ENCODE results near the gene ALKBH3. TPM values are rescaled to one million over a fixed set of nuclear protein-coding genes. Genes with fewer than 3 reads are reported as not detected.
A peak's percentile ranks its signal among the peaks of the same experiment; 100 is the strongest.

The ALKBH3 gene
- total and polyA plus RNA-seq, 4 donors: 7.8 to 17.2 (median 13.8) TPM

- H3K4me3 ChIP-seq (ENCODE audit: low read depth in 1 of 3, low read length in 3 of 3): no peak overlapping the region
- peaks cover 0 to under 1% (median 0%) of the 10 kb centered on the region in 4 donors for H3K36me3 ChIP-seq (ENCODE audit: control insufficient read depth in 4 of 4, insufficient read depth in 3 of 4, low read depth in 1 of 4, low read length in 3 of 4)
- no peak overlapping the region for H3K9ac ChIP-seq (ENCODE audit: low read depth in 1 of 2, low read length in 2 of 2)
- no peak for DNase-seq (ENCODE audit: low spot score)
- 97% methylated on average over 2 of the region's 2 CpGs for WGBS
- H3K27me3 ChIP-seq (ENCODE audit: control insufficient read depth in 4 of 4, insufficient read depth in 4 of 4, low read length in 3 of 4): no peaks in the 10 kb centered on the region
- H3K4me1 ChIP-seq (ENCODE audit: control insufficient read depth in 4 of 4, insufficient read depth in 4 of 4, low read length in 3 of 4): peaks cover 0 to 7% (median 2%) of the 10 kb centered on the region in 4 donors
- H3K27ac ChIP-seq (ENCODE audit: low read depth in 1 of 2, low read length in 2 of 2): no peak overlapping the region
- TF ChIP-seq EGR1 (IDR thresholded peaks at IDR 0.05; ENCODE audit: low read depth in 2 of 2) (no peak), FOXA2 (IDR thresholded peaks at IDR 0.05) (no peak), SP1 (IDR thresholded peaks at IDR 0.05) (no peak), ZBTB33 (IDR thresholded peaks at IDR 0.05) (no peak), GABPA (IDR thresholded peaks at IDR 0.05 in 1 of 2, conservative IDR thresholded peaks at IDR 0.05 in 1 of 2) (no peak), JUND (IDR thresholded peaks at IDR 0.05) (no peak), RXRA (IDR thresholded peaks at IDR 0.05) (no peak), REST (IDR thresholded peaks at IDR 0.05) (no peak), FOXA1 (IDR thresholded peaks at IDR 0.05) (no peak)
- TF ChIP-seq, protein P1, sequence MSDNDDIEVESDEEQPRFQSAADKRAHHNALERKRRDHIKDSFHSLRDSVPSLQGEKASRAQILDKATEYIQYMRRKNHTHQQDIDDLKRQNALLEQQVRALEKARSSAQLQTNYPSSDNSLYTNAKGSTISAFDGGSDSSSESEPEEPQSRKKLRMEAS (IDR thresholded peaks at IDR 0.05): no peak
- no peaks in the 10 kb centered on the region for H3K9me3 ChIP-seq (ENCODE audit: control insufficient read depth in 4 of 4, low read length in 3 of 4)
Observed at GRCh38 chr11:43927070-43927469, 46.4 kb downstream of the ALKBH3 start.

- 79% methylated on average over 13 of the region's 13 CpGs for WGBS
- no peak overlapping the region for H3K9ac ChIP-seq (ENCODE audit: low read depth in 1 of 2, low read length in 2 of 2)
Observed at GRCh38 chr11:43927925-43928707, 47.5 kb downstream of the ALKBH3 start.

More at GRCh38 chr11:43927925-43928707, 47.5 kb downstream of the ALKBH3 start:
- H3K4me1 ChIP-seq (ENCODE audit: control insufficient read depth in 4 of 4, insufficient read depth in 4 of 4, low read length in 3 of 4): peaks cover 0 to 7% (median 2%) of the 10 kb centered on the region in 4 donors
- H3K9me3 ChIP-seq (ENCODE audit: control insufficient read depth in 4 of 4, low read length in 3 of 4): no peaks in the 10 kb centered on the region
- DNase-seq (ENCODE audit: low spot score): no peak
- H3K4me3 ChIP-seq (ENCODE audit: low read depth in 1 of 3, low read length in 3 of 3): no peak overlapping the region
- H3K27ac ChIP-seq (ENCODE audit: low read depth in 1 of 2, low read length in 2 of 2): peak overlapping the region in 1 of 2 donors; percentile 18
- no peak for TF ChIP-seq HNF4G (IDR thresholded peaks at IDR 0.05)
- TF ChIP-seq, protein P1 (IDR thresholded peaks at IDR 0.05): no peak
- no peak for TF ChIP-seq RXRA (IDR thresholded peaks at IDR 0.05)
- no peak for TF ChIP-seq ZBTB33 (IDR thresholded peaks at IDR 0.05)
- TF ChIP-seq FOXA1 (IDR thresholded peaks at IDR 0.05): no peak
- TF ChIP-seq GABPA (IDR thresholded peaks at IDR 0.05 in 1 of 2, conservative IDR thresholded peaks at IDR 0.05 in 1 of 2): no peak
- no peak for TF ChIP-seq TAF1 (conservative IDR thresholded peaks at IDR 0.05)
- no peak for TF ChIP-seq HNF4A (conservative IDR thresholded peaks at IDR 0.05)
- H3K36me3 ChIP-seq (ENCODE audit: control insufficient read depth in 4 of 4, insufficient read depth in 3 of 4, low read depth in 1 of 4, low read length in 3 of 4): no peaks in the 10 kb centered on the region
- no peaks in the 10 kb centered on the region for H3K27me3 ChIP-seq (ENCODE audit: control insufficient read depth in 4 of 4, insufficient read depth in 4 of 4, low read length in 3 of 4)
